Naive thymus-derived CD8-positive, alpha-beta T cell (primary cell): ENCODE results near the gene AMOTL2. TPM values are rescaled to one million over a fixed set of nuclear protein-coding genes. Genes with fewer than 3 reads are reported as not detected.

Experiments used
- ATAC-seq, 2 donors: fragments of 150-1000 bp; cut with Tn5 transposase in 1 of 2; sonication (Bioruptor Pico), chemical (Tn5 transposase) in 1 of 2; 1 replicate in 1 of 2; 2 replicates in 1 of 2; pipeline ENCODE4 v1.10.0; 2021; ENCODE audit warnings: mild to moderate bottlenecking in 2 of 2, moderate library complexity in 2 of 2
- POLR2A ChIA-PET: fragments of 350-600 bp; sonication (Branson Sonifier 250); formaldehyde crosslinking; loops from one replicate; lab custom pipeline; 2021; ENCODE audit warnings: antibody characterized with exemption; lab: Charles Lee
- DNase-seq, 10 donors: peaks; one replicate each; pipeline versions ENCODE4 v3.0.0 to v3.0.0-alpha.2; 2020 to 2022
- H3K27ac Mint-ChIP-seq, 10 donors: one replicate each; pipeline ENCODE4 v1.8.0; 2020 to 2022; ENCODE audit warnings: mild to moderate bottlenecking in 10 of 10, mixed read lengths in 10 of 10, moderate library complexity in 4 of 10, inconsistent platforms in 1 of 10
- H3K27me3 Mint-ChIP-seq, 5 donors: one replicate each; pipeline ENCODE4 v1.8.0; 2021 to 2022; ENCODE audit warnings: mixed read lengths in 5 of 5
- H3K36me3 Mint-ChIP-seq, 3 donors: one replicate each; pipeline ENCODE4 v1.8.0; 2020 to 2022; ENCODE audit warnings: mixed read lengths in 3 of 3, mild to moderate bottlenecking in 2 of 3, inconsistent platforms in 1 of 3
- H3K4me1 Mint-ChIP-seq, 4 donors: one replicate each; pipeline ENCODE4 v1.8.0; 2021 to 2022; ENCODE audit warnings: mixed read lengths in 4 of 4
- H3K4me3 Mint-ChIP-seq, 10 donors: one replicate each; pipeline ENCODE4 v1.8.0; 2020 to 2022; ENCODE audit warnings: mild to moderate bottlenecking in 10 of 10, mixed read lengths in 10 of 10, moderate library complexity in 6 of 10, inconsistent platforms in 1 of 10
- H3K9me3 Mint-ChIP-seq, 9 donors: one replicate each; pipeline ENCODE4 v1.8.0; 2020 to 2022; ENCODE audit warnings: mixed read lengths in 9 of 9, mild to moderate bottlenecking in 3 of 9, inconsistent platforms in 1 of 9, moderate library complexity in 1 of 9
- polyA plus RNA-seq, 3 donors: library from polyadenylated mRNA; unstranded; fragments of 300-500 nt; fragmentation: Illumina TruSeq; gene quantifications; one replicate each; pipeline ENCODE4 v1.2.3, GENCODE V29; 2021
- total RNA-seq, 8 experiments: library from RNA in 2 of 8; stranded (reverse) in 2 of 8; gene quantifications; one replicate each; pipeline ENCODE4 v1.2.3 and lab custom pipeline; 2021 to 2026

The AMOTL2 gene
- total and polyA plus RNA-seq, 5 experiments from 2014 or later, result not detected

- Mint-ChIP-seq H3K9me3 (no peaks in the 10 kb centered on the region), H3K4me1 (peaks cover 12 to 16% (median 13%) of the 10 kb centered on the region in 4 donors), H3K36me3 (no peaks in the 10 kb centered on the region), H3K27ac (peak overlapping the region in 1 of 10 donors; percentile 47), H3K4me3 (no peak overlapping the region), H3K27me3 (peaks cover 3 to 20% (median 14%) of the 10 kb centered on the region in 5 donors)
- ATAC-seq (no peak), DNase-seq (no peak)
- POLR2A ChIA-PET, result no interaction called here
Measured at GRCh38 chr3:134369231-134369741, 5.0 kb downstream of the AMOTL2 start.

GRCh38 chr3:134368751-134369105 lies 5.5 kb downstream of the AMOTL2 start:
- DNase-seq (no peak), ATAC-seq (no peak)
- Mint-ChIP-seq H3K36me3 (no peaks in the 10 kb centered on the region), H3K9me3 (no peaks in the 10 kb centered on the region), H3K4me3 (no peak overlapping the region), H3K4me1 (peaks cover 14 to 20% (median 17%) of the 10 kb centered on the region in 4 donors), H3K27me3 (peaks cover 3 to 18% (median 14%) of the 10 kb centered on the region in 5 donors), H3K27ac (no peak overlapping the region)
- POLR2A ChIA-PET, result no interaction called here

GRCh38 chr3:134367869-134368750 lies 6.1 kb downstream of the AMOTL2 start:
- peaks cover 19 to 26% (median 23%) of the 10 kb centered on the region in 4 donors for H3K4me1 Mint-ChIP-seq
- no peaks in the 10 kb centered on the region for H3K36me3 Mint-ChIP-seq
- no peak for ATAC-seq
- no peaks in the 10 kb centered on the region for H3K9me3 Mint-ChIP-seq
- DNase-seq, result no peak
- H3K27ac Mint-ChIP-seq, result no peak overlapping the region
- no peak overlapping the region for H3K4me3 Mint-ChIP-seq
- POLR2A ChIA-PET, result no interaction called here
- H3K27me3 Mint-ChIP-seq, result peaks cover 3 to 15% (median 13%) of the 10 kb centered on the region in 5 donors

GRCh38 chr3:134366928-134367811 lies 7.1 kb downstream of the AMOTL2 start:
- Mint-ChIP-seq H3K4me1 (peaks cover 19 to 28% (median 25%) of the 10 kb centered on the region in 4 donors), H3K4me3 (peak overlapping the region in 1 of 10 donors; percentile 67), H3K27me3 (peaks cover 0 to 7% (median 5%) of the 10 kb centered on the region in 5 donors), H3K9me3 (no peaks in the 10 kb centered on the region), H3K36me3 (no peaks in the 10 kb centered on the region), H3K27ac (no peak overlapping the region)
- ATAC-seq (no peak), DNase-seq (no peak)
- POLR2A ChIA-PET, result no interaction called here

- no peak overlapping the region for H3K4me3 Mint-ChIP-seq
- no peak for DNase-seq
- peak overlapping the region in 2 of 10 donors; percentile 41 to 44 for H3K27ac Mint-ChIP-seq
- ATAC-seq, result no peak
- H3K9me3 Mint-ChIP-seq, result no peaks in the 10 kb centered on the region
- peaks cover 19 to 28% (median 25%) of the 10 kb centered on the region in 4 donors for H3K4me1 Mint-ChIP-seq
- peaks cover 0 to 4% (median 0%) of the 10 kb centered on the region in 5 donors for H3K27me3 Mint-ChIP-seq
- H3K36me3 Mint-ChIP-seq, result no peaks in the 10 kb centered on the region
- POLR2A ChIA-PET, result interaction anchor here (0.5 kb wide), 1 partner anchor 977 kb away, joined by 4 read pairs; no protein-coding TSS in a partner anchor
Measured at GRCh38 chr3:134366221-134366927, 7.9 kb downstream of the AMOTL2 start.

GRCh38 chr3:134365766-134366065 lies 8.5 kb downstream of the AMOTL2 start:
- peak overlapping the region in 7 of 10 donors; percentile 1 to 79 (median 67) for H3K4me3 Mint-ChIP-seq
- ATAC-seq (no peak), DNase-seq (no peak)
- peaks cover 19 to 28% (median 25%) of the 10 kb centered on the region in 4 donors for H3K4me1 Mint-ChIP-seq
- peaks cover 0 to 4% (median 0%) of the 10 kb centered on the region in 5 donors for H3K27me3 Mint-ChIP-seq
- H3K36me3 Mint-ChIP-seq, result no peaks in the 10 kb centered on the region
- peak overlapping the region in 2 of 10 donors; percentile 41 to 85 for H3K27ac Mint-ChIP-seq
- H3K9me3 Mint-ChIP-seq, result no peaks in the 10 kb centered on the region
- POLR2A ChIA-PET, result no interaction called here

- Mint-ChIP-seq H3K36me3 (no peaks in the 10 kb centered on the region), H3K27ac (peak overlapping the region in 8 of 10 donors; percentile 10 to 85 (median 42)), H3K4me3 (peak overlapping the region; percentile 62 to 84 (median 76)), H3K4me1 (peaks cover 19 to 28% (median 25%) of the 10 kb centered on the region in 4 donors), H3K27me3 (peaks cover 0 to 5% (median 3%) of the 10 kb centered on the region in 5 donors), H3K9me3 (no peaks in the 10 kb centered on the region)
- ATAC-seq, result peak in 1 of 2 donors; percentile 50
- DNase-seq, result no peak
- POLR2A ChIA-PET, result no interaction called here
Measured at GRCh38 chr3:134364936-134365765, 9.1 kb downstream of the AMOTL2 start.

- peaks cover 0 to 9% (median 3%) of the 10 kb centered on the region in 5 donors for H3K27me3 Mint-ChIP-seq
- POLR2A ChIA-PET, result interaction anchor here (0.8 kb wide), 1 partner anchor 10 kb away, joined by 3 read pairs; the partner anchor contains the start of gene AMOTL2
Measured at GRCh38 chr3:134364061-134364935, 9.9 kb downstream of the AMOTL2 start.

GRCh38 chr3:134363381-134363755 lies 10.9 kb downstream of the AMOTL2 start:
- no peaks in the 10 kb centered on the region for H3K36me3 Mint-ChIP-seq
- peaks cover 0 to 9% (median 3%) of the 10 kb centered on the region in 5 donors for H3K27me3 Mint-ChIP-seq
- no peaks in the 10 kb centered on the region for H3K9me3 Mint-ChIP-seq
- DNase-seq (no peak), ATAC-seq (no peak)
- peak overlapping the region; percentile 19 to 75 (median 69) for H3K4me3 Mint-ChIP-seq
- H3K27ac Mint-ChIP-seq, result peak overlapping the region in 5 of 10 donors; percentile 48 to 88 (median 54)
- peaks cover 19 to 28% (median 25%) of the 10 kb centered on the region in 4 donors for H3K4me1 Mint-ChIP-seq
- POLR2A ChIA-PET, result interaction anchor here (0.8 kb wide), 1 partner anchor 11 kb away, joined by 3 read pairs; the partner anchor contains the start of gene AMOTL2

More at GRCh38 chr3:134364061-134364935, 9.9 kb downstream of the AMOTL2 start:
- peaks cover 19 to 28% (median 25%) of the 10 kb centered on the region in 4 donors for H3K4me1 Mint-ChIP-seq
- peak overlapping the region; percentile 62 to 84 (median 76) for H3K4me3 Mint-ChIP-seq
- ATAC-seq (peak; percentile 41 to 55), DNase-seq (peak in 1 of 10 donors; percentile 23)
- H3K27ac Mint-ChIP-seq, result peak overlapping the region in 7 of 10 donors; percentile 8 to 85 (median 19)
- no peaks in the 10 kb centered on the region for H3K9me3 Mint-ChIP-seq
- no peaks in the 10 kb centered on the region for H3K36me3 Mint-ChIP-seq

- POLR2A ChIA-PET, result no interaction called here
- peaks cover 0 to 9% (median 3%) of the 10 kb centered on the region in 5 donors for H3K27me3 Mint-ChIP-seq
- peak overlapping the region in 4 of 10 donors; percentile 48 to 88 (median 66) for H3K27ac Mint-ChIP-seq
- no peak for ATAC-seq
- H3K9me3 Mint-ChIP-seq, result no peaks in the 10 kb centered on the region
- H3K4me3 Mint-ChIP-seq, result peak overlapping the region; percentile 19 to 74 (median 64)
- no peaks in the 10 kb centered on the region for H3K36me3 Mint-ChIP-seq
- peaks cover 19 to 28% (median 25%) of the 10 kb centered on the region in 4 donors for H3K4me1 Mint-ChIP-seq
- no peak for DNase-seq
Measured at GRCh38 chr3:134362670-134363380, 11.4 kb downstream of the AMOTL2 start.
